Measurements from ENCODE around the gene DNTT.

The DNTT gene

DNA sequence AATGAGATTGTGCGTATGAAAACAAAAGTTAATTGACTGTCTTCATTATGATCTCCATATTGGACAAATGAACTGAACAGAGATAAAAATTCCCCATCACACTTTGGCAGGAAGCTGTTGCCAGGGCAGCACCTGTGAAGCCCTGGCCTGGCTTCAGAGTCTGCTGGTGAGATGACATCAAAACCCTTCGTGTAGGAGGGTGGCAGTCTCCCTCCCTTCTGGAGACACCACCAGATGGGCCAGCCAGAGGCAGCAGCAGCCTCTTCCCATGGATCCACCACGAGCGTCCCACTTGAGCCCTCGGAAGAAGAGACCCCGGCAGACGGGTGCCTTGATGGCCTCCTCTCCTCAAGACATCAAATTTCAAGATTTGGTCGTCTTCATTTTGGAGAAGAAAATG lies at the start of gene DNTT:
Gene DNTT (plus strand): TSS at position 205 of the 400 bp plus-strand sequence. CDS start 64 bp downstream, at position 269.
- intact Hi-C loops (cut with DNase I) = no loop called here
- no peak for DNase-seq

DNA sequence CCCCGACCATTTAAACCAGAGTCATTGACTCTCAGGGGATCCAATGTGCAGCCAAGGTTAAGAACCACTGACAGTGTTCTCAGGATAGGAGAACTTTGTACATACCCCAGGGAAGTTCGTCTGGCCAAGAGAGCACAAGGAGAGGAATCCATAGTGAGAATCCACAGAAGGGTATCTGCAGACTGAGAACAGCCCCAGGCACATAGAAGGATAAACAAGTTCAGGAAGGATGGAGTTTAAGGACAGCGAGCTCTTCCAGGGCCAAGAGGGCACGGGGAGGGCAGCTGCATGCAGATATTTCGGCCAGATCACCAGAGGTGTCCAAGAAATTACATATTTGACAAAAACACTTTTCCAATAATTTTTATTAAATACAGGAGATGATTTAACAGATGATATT lies 49.3 kb upstream of the DNTT start:
- DNase-seq = no peak
- intact Hi-C loops (cut with DNase I) = no loop called here

DNA sequence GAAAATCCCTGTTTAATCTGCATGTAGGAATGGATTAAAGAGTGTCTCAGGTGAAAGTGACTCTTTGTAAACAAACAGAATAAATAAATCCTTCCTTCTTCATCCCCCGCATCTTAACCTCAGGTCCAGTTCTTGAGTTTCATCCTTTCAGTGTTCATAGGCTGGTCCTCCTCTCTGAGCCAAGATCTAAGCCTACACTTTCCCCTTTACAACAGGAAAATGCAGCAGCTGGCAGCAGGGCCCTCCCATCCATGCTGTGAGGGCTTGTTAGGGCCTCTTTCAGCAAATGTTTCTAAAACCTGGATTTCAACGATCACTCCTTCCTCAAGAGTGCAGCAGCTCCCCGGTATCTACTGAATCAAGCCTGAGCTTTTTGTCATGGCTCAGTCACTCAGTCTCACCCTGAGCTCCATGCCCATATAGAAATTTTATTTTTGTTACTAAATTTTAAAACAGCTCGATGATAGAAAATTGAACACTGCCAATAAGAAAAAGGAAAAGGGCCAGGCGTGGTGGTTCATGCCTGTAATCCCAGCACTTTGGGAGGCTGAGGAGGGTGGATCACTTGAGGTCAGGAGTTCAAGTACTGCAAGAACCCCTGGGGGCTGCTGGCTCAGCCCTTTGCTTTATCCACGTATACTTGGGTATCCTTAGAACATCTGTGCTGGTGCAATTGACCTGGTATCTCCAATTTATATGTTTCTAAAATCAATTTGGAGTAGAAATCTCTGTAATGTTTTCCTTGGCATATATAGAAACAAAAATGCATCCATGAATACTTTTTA lies 48.5 kb upstream of the DNTT start:
- intact Hi-C loops (cut with DNase I) = no loop called here
- DNase-seq = peak in 1 of 10 donors; percentile 24

DNA sequence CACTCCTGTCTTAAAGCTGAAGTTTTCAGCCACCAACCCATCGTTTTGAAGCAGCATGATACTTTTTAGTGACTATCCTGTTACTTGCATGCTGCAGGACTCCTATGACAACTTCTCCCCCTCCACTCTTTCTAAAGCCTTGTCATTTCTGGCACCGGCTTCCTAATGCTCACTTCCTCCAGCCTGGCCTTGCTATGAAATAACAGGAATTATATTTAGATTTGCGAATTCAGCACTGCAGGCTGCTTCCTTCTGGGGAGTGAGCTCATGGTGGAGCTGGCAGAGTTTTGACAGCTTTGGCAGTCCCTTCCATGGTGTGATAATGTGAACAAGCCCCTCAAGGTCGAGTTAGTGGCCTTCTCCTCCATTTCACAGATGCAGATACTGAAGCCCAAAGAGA lies 46.3 kb upstream of the DNTT start:
- intact Hi-C loops (cut with DNase I) = no loop called here
- no peak for DNase-seq

DNA sequence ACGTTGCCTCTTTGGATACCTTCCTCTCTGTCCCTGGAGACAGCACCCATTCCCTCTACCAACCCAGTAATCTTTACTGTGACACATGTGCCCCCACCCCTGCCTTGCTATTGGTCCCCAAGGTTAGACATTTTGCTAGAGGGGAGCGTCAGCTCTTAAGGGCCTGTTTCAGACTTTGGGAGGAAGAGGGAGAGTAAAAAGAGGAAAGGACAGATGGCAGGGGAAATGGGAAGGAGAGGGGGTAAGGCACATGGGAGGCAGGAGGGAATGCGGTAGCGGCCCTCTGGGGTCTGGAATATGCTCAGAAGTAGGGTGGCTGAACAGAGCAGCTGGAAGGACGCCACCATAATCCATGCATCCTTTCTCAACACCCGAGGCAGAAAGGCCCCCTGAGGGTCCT lies 45.1 kb upstream of the DNTT start:
- intact Hi-C loops (cut with DNase I) = no loop called here
- DNase-seq = no peak

DNA sequence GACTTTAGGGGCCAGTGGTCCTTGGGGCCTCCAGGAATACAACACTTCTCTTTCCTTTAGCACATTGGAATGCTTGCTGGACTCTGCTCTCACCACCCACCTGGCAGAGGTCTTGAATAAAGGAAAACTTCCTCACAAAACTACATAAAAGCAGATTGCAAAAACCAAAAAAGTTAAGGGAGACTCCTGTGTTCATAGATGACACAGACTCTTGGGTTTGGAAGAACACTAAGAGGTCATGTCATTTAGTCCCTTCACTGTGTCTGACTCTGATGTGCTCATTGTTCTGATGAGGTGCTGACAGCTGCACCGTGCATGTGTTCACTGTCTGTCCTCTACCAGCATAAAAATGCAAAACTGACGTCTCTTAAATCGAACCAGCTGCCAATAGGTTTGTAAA lies 44.2 kb upstream of the DNTT start:
- no peak for DNase-seq
- intact Hi-C loops (cut with DNase I) = no loop called here

DNA sequence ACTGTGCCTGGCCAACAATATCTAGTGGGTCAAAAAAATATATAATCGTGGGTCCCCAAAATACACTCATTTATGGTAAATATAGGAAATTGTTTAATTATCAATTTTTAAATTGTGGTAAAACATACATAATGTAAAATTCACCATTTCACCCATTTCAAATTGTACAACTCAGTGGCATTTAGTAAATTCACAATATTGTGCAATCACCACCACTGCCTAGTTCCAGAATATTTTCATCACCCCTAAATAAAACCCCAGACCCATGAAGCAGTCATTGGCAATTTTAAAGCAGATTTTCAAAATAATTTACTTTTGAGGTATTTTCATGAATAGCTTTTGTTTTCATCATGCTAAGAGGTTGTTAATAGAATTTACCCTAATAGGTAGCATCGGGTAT lies 43.1 kb upstream of the DNTT start:
- no peak for DNase-seq
- intact Hi-C loops (cut with DNase I) = no loop called here

DNA sequence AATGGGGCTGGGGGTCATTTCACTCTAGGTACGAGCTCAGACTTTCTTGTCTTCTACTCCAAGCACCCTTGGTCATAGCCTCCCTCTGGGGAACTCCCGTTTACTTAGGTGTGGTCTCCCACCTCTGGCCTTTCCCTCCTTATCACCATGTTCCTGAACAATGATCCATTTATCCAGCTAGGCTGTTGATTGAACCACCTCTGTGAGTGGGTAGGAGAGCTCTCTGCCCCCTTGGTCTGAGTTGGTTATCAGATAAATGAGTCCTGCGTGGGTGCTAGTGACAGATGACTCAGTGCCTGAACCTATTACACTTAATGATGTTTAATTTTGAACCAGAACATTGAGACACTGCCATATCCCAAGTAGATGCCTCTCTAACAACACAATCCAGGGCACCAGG lies 42.3 kb upstream of the DNTT start:
- intact Hi-C loops (cut with DNase I) = no loop called here
- DNase-seq = no peak

DNA sequence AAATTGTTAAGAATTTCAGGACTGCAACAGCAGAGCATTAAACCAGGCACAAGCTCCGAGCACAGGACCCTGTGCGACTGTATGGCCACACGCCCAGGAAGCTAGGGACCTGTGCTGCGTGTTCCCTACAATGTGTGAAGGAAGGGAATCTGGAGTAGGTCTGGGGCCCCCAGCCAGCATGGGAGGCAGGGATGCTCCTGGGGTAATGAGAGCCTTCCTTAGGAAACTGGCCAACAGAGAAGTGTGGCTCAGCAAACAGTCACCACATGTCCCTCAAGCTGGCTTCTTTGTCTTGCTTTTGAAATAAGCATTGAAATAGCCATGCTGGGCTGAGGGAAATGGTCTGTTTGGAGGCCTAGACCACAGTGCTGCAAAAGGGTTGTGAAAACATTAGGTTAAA lies 41.1 kb upstream of the DNTT start:
- DNase-seq = no peak
- intact Hi-C loops (cut with DNase I) = no loop called here

DNA sequence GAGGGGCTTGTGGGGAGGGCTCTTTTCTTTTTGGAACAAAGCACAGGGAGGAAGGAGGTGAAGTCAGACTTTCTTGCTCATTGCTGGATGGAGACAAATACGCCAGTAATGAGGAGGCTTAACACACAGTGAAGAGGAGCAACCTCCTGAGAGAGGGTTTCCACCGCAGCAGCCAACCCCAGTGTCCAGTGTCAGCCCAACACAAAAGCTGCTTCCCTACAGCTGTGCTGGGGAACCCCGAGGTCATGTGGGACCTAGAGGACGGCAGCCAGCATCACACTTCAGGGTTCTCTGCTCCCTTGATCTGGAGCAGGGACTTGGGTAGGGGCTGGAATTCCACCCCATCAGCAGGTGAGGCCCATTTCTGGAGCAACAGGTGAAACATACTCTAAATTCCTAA lies 40.6 kb upstream of the DNTT start:
- DNase-seq = no peak
- intact Hi-C loops (cut with DNase I) = no loop called here

DNA sequence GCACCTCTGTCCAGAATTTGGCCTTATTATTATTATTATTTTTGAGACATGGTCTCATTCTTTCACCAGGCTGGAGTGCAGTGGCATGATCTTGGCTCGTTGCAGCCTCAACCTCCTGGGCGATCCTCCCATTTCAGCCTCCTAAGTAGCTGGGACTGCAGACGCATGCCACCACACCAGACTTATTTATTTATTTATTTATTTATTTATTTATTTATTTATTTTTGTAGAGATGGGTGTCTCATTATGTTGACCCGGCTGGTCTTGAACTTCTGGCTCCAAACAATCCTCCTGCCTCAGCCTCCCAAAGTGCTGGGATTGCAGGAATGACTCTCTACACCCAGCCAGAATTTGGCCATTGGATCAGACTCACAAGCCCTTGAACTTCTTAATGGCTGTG lies 39.3 kb upstream of the DNTT start:
- intact Hi-C loops (cut with DNase I) = no loop called here

DNA sequence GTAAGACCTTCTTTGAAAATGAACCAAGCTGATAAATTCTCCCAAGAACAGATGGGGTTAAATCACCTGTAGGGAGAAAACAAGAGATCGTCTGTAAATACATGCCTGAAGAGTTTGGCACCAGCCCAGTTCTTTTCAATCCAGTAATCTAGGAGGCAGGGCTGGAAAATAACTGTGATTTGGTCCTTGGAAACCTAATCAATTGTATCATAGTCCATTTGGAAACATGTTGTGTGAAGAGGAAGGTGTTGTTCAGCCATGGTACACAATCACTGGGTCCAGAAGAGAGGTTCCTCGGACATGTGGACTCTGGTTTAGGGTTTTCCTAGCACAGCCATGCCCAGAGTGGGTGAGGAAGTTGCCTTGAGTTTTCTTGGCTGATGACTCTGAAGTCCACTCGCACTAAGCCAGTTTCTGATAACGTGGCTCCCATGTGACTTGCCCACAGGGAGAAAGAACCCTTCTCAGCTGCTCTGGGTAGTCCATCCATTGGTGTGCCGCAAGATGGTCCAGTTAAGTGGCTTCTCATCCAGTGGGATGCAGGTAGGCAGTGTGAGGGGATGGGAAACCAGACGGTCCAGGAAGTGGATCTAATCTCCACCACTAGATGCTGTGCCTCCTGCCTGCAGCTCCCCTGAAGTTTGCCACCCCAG lies 38.0 kb upstream of the DNTT start:
- intact Hi-C loops (cut with DNase I) = no loop called here
- DNase-seq = no peak

More for the DNA sequence above, 39.3 kb upstream of the DNTT start:
- DNase-seq = no peak

DNA sequence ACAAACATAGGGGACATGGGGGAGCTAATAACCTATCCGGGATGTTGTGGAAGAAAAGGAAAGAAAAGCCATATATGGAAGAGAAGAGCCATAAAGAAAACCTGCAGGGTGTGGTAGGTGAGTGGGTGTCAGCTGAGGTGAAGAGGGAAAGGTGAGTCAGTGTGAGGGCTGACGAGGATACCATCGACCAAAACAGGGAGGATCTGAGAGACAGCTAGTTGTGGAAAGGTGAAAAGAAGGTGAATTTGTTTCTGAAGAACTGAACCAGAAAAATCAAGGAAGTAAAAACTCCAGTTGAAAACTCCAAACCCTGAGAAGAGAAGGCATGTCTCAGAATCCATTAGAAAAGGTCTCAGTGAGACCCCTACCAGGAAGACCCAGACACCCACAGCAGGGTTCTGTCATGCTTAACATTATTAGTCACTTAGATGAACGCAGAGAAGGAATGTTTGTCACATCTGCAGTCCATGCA lies 37.0 kb upstream of the DNTT start:
- intact Hi-C loops (cut with DNase I) = no loop called here
- DNase-seq = no peak

DNA sequence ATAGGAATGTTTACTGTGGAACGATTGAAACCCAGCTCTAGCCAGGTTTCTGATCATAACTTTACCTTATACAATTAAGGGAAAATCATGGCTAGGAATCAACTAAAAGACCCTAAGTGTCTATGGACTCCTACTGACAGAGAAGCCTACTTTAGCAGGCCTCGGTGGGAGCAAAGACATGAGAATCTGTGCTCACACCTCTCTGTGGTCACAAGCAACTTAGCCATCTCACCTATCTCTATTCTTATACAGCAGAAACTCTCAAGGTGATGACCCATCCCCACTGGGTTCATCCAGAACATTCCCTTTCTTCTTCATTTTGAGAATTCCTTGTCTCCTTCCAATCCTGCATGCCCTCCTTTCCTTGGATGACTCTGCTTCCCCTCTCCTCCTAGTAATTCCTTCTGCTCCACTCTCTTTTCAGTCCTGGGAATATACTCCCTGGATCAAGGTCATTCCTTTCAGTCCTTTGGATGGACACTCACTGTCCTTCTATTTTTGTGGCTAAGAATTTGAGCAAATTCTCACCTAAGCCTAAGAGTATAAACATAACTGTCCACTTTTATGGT lies 35.8 kb upstream of the DNTT start:
- no peak for DNase-seq
- intact Hi-C loops (cut with DNase I) = no loop called here

DNA sequence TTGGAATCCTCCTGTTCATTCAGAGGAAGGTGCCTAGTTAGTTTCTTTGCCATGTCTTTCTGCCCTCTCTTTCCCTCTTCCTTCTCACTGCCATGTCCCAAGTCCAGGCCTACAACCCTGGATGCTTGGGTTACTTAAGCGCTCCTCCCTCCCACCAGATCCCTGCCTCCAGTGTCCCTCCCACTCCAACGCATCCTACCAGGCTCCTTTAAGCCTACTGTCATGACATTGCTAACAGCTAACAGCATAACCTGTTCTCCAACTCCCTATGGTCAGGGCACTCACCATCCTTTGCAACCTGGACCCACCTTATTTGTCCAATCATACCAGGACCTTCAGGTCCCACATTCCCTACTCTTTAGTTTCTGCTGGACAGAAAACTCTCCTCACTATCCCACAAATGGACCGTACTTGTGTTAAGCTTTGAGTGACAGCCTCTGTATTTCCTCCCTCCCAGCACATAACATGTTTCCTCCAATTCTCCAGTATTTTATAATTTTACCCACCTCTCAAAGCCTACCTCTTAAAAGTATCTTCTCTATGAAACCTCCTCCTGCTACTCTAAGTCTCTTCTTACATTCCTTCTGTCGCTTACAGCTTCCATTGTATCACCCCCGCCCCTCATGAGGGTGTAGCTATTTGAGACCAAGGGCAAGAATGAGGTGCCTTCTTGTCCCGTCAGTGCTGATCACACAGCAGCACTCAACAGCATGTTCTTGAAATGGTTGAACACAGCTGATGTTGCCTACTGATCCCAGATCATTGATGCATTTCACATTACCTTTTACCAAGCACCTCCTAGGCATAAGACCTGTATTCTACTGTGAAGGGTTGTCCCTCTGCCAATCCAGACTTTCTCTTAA lies 34.6 kb upstream of the DNTT start:
- no peak for DNase-seq
- intact Hi-C loops (cut with DNase I) = no loop called here

DNA sequence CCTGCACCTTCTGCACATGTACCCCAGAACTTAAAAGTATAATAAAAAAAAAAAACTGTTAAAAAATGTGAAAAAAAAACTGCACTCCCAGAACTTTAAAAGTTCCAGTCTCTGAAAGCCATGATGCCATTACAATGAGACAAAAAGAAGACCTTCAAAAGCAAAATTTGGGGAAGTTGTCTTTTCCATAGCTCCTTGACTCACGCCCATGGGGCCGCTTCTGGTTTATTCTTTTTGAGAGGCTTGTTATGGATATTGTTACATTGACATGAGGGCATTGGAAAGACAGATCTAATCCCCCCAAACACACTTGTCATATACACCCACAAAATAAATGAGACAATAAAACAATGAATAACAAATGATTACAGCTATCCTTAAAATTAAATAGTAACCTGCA lies 33.7 kb upstream of the DNTT start:
- intact Hi-C loops (cut with DNase I) = no loop called here
- DNase-seq = no peak

DNA sequence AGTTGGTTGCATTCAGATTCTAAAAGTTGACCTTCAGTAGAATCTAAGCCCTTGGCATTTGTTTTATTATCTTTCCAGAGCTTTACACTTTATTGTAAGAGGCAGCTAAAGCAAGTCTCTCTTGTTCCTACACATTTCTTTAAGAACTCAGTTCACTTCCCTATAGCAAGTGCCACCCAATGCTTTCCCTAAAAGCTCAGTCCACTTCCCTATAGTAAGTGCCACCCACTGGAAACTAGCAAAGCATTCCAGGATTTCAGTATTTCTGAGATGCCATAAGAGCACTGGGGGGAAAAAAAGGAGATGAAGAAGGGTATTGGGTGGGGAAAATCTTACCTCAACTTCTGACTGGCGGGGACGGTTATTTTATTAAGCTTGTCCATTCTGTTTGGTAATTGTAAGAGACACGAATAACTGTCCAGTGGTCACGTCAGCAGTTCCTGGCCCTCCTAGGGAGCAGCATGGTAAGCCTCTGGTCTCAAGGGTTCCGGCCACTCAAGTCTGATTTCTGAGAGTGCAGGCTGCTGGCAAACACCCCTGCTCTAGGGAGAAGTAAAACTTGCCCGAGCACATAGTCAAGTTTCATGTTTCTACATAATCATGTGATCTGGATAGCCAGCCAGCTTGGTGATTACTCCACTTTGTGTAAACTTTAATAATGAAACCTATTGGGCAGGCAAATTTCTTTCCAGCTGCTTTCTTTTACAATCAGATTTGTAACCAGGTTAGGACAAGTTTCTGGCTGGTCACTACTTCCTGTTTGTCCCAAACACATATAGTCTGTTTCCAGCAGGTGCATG lies 33.0 kb upstream of the DNTT start, which contains the start of gene BLNK:
Gene BLNK (minus strand): TSS at position 554 of the 800 bp plus-strand sequence. CDS start 171 bp downstream, at position 383.
- peak in 1 of 10 donors; percentile 27 for DNase-seq
- intact Hi-C loops (cut with DNase I) = no loop called here

DNA sequence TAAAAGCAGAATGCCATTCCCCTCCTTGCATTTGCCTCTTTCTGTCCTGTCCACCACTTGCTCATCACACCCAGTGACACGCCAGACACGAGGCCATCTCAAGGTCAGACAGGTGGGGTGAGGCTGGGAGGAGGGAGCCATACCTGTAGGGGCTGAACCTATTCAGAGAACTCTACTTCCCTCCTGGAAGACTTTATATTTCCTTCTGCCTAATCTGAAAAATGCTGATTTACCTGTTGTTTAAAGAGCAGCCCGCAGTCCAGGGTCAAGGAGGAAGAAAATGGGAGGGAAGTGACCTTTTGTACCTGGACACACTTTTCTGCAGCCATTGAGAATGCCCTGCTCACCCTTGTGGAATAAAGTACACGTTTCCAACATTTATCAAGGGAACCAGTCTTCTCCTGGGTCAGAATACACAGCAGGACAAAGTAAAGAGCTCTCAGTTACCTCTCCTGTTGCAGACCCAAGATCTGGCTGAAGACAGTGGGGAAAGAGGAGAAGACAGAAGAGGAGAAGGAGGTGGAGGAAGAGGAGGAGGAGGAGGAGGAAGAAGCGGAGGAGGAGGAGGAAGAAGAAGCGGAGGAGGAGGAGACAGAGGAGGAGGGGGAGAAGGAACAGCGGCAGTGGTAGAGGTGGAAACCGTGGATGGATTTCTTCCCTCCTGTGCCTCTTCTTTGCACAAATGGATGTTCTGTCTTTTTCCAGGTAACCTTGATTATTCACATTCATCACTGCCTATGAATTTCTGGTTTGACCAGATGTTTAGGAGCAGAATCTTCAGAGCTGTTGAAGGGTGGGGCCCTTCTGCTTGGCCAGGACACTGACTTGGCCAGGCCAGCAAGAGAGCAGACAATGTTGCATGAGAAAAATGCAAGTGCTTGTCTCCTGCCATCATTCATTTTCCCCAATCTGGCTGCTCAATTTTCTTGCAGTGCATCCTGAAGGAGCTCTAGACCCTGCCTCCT lies 31.6 kb upstream of the DNTT start:
- intact Hi-C loops (cut with DNase I) = no loop called here

More for the DNA sequence above, 31.6 kb upstream of the DNTT start:
- no peak for DNase-seq
